Brain microvascular endothelial cell (primary cell): ENCODE measurements around the gene ARHGEF33.

ENCODE experiments used
- DNase-seq: peaks from one replicate; pipeline ENCODE4 v3.0.0-alpha.2; 2020
- H3K27ac ChIP-seq: fragments of 250-450 bp; sonication (Bioruptor Pico); 2 replicates; pipeline ENCODE4 v1.5.1; 2020; ENCODE audit warnings: mild to moderate bottlenecking, moderate library complexity
- H3K27me3 ChIP-seq: fragments of 250-450 bp; sonication (Bioruptor Pico); replicated peaks from 2 replicates; pipeline ENCODE4 v1.5.1; 2020; ENCODE audit warnings: mild to moderate bottlenecking
- H3K36me3 ChIP-seq: fragments of 250-450 bp; sonication (Bioruptor Pico); replicated peaks from 2 replicates; pipeline ENCODE4 v1.5.1; 2020; ENCODE audit warnings: mild to moderate bottlenecking
- H3K4me3 ChIP-seq: 2 replicates; pipeline ENCODE4 v1.5.1; 2011; ENCODE audit warnings: low read depth, mild to moderate bottlenecking, control low read depth, low read length, moderate library complexity
- CTCF ChIP-seq: IDR thresholded peaks from 2 replicates; pipeline ENCODE4 v1.5.1; 2011; ENCODE audit warnings: low read depth, mild to moderate bottlenecking, moderate library complexity, low read length, control low read depth, inconsistent platforms; ENCODE audit errors: missing control alignments
- in situ Hi-C: cut with HindIII; loops from 2 replicates; pipeline ENCODE4 v1.10.0; 2017; ENCODE audit warnings: low sequenced_read_pairs, low pct_ligation_motif_present

ARHGEF33 gene

GRCh38 chr2:38977047-38977446 lies 87.4 kb downstream of the ARHGEF33 start:
- in situ Hi-C loops: no loop called here
- H3K27ac ChIP-seq: no peak overlapping the region
- no peaks in the 10 kb centered on the region for H3K27me3 ChIP-seq
- no peak overlapping the region for H3K4me3 ChIP-seq
- no peak for DNase-seq
- no peaks in the 10 kb centered on the region for H3K36me3 ChIP-seq
- no peak for TF ChIP-seq CTCF

- DNase-seq: no peak
- in situ Hi-C loops: no loop called here
- no peak for TF ChIP-seq CTCF
- Histone ChIP-seq H3K36me3 (no peaks in the 10 kb centered on the region), H3K27ac (no peak overlapping the region), H3K4me3 (no peak overlapping the region), H3K27me3 (no peaks in the 10 kb centered on the region)
Observed at GRCh38 chr2:38978296-38978903, 88.7 kb downstream of the ARHGEF33 start.

GRCh38 chr2:38978908-38979307 lies 89.2 kb downstream of the ARHGEF33 start:
- TF ChIP-seq CTCF: no peak
- Histone ChIP-seq H3K4me3 (no peak overlapping the region), H3K36me3 (no peaks in the 10 kb centered on the region), H3K27me3 (no peaks in the 10 kb centered on the region), H3K27ac (no peak overlapping the region)
- in situ Hi-C loops: no loop called here
- no peak for DNase-seq

GRCh38 chr2:38981003-38981669 lies 91.5 kb downstream of the ARHGEF33 start:
- Histone ChIP-seq H3K4me3 (no peak overlapping the region), H3K36me3 (peaks cover 9% of the 10 kb centered on the region), H3K27ac (no peak overlapping the region), H3K27me3 (no peaks in the 10 kb centered on the region)
- DNase-seq: no peak
- in situ Hi-C loops: no loop called here
- no peak for TF ChIP-seq CTCF

- Histone ChIP-seq H3K27me3 (no peaks in the 10 kb centered on the region), H3K36me3 (peaks cover 9% of the 10 kb centered on the region), H3K27ac (no peak overlapping the region), H3K4me3 (no peak overlapping the region)
- TF ChIP-seq CTCF: no peak
- DNase-seq: no peak
- in situ Hi-C loops: no loop called here
Observed at GRCh38 chr2:38981670-38982357, 92.1 kb downstream of the ARHGEF33 start.
